Calu3 (cell line): Measurements from ENCODE around the gene PNMT. TPM values are rescaled to one million over a fixed set of nuclear protein-coding genes. Genes with fewer than 3 reads are reported as not detected.
A peak's percentile ranks its signal among the peaks of the same experiment; 100 is the strongest.

Experiments used
- BruUV-seq: library from RNA; stranded (reverse); fragments of 400-500 nt; replicated peaks from 2 replicates; lab custom pipeline; 2021; lab: Mats Ljungman, UMichigan
- CTCF ChIA-PET: fragments of 300-600 bp; sonication (Branson Sonifier 250); formaldehyde crosslinking; loops from one replicate; lab custom pipeline; 2022; ENCODE audit warnings: antibody characterized with exemption; lab: Charles Lee
- DNase-seq: peaks from one replicate; pipeline ENCODE4 v3.0.0; 2022
- H3K27ac Mint-ChIP-seq: one replicate; pipeline ENCODE4 v1.8.0; 2022; ENCODE audit warnings: mixed read lengths; ENCODE audit not compliant: unreplicated experiment
- H3K27me3 Mint-ChIP-seq: one replicate; pipeline ENCODE4 v1.8.0; 2022; ENCODE audit warnings: mixed read lengths; ENCODE audit not compliant: unreplicated experiment
- H3K36me3 Mint-ChIP-seq: one replicate; pipeline ENCODE4 v1.8.0; 2022; ENCODE audit warnings: mild to moderate bottlenecking, moderate library complexity, mixed read lengths; ENCODE audit not compliant: insufficient read depth, unreplicated experiment
- H3K4me1 Mint-ChIP-seq: one replicate; pipeline ENCODE4 v1.8.0; 2022; ENCODE audit warnings: mild to moderate bottlenecking, low read depth, mixed read lengths; ENCODE audit not compliant: unreplicated experiment
- H3K4me3 Mint-ChIP-seq: one replicate; pipeline ENCODE4 v1.8.0; 2022; ENCODE audit warnings: mild to moderate bottlenecking, low read depth, moderate library complexity, mixed read lengths; ENCODE audit not compliant: unreplicated experiment
- H3K9me3 Mint-ChIP-seq: one replicate; pipeline ENCODE4 v1.8.0; 2022; ENCODE audit warnings: low read depth, mixed read lengths; ENCODE audit not compliant: unreplicated experiment
- intact Hi-C: fragments of 100-400 bp; cut with micrococcal nuclease; formaldehyde crosslinking; loops from one replicate; pipeline ENCODE4 v1.10.0; 2022; ENCODE audit not compliant: unreplicated experiment
- total RNA-seq: library from RNA; stranded (reverse); gene quantifications from 2 replicates; pipeline ENCODE4 v1.2.3, GENCODE V29; 2022
- TF ChIP-seq, protein P1 (sequence below): fragments of 200-600 bp; IDR thresholded peaks from one replicate; pipeline ENCODE4 v1.8.0; 2022; ENCODE audit warnings: antibody characterized with exemption; ENCODE audit not compliant: unreplicated experiment

The PNMT gene
- total RNA-seq, 1 experiment from 2014 or later, result 1.3 TPM

DNA sequence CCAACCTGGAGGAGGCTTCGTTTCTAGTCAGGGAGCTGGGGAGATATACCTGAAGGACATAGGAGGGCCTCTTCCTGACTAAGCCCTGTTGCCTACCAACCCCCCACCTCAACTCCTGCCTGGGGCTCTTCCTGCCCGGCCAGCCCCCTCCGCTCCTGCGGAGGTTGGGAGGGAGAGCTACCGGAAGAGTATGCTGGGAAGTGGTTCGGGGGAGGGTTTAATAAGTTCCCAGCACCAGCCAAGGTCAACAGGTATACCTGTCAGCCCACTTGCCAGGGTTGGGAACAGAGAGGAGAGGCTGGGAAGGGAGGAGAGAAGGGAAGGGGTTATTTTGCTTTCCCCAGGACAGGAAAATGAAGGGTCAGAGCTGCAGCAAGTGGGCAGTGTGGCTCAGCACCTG is 36.9 kb upstream of the PNMT start:
- CTCF ChIA-PET, result interaction anchor here (0.7 to 161.2 kb wide), 36 partner anchors 11 to 1187 kb away, joined by 3 to 42089 read pairs (median 7); partner anchors contain the start of genes ERBB2, GRB7, GSDMA and GSDMB
- Mint-ChIP-seq H3K27ac (peak overlapping the region; percentile 0), H3K4me3 (peak overlapping the region; percentile 0), H3K36me3 (peaks cover 17% of the 10 kb centered on the region), H3K9me3 (no peaks in the 10 kb centered on the region), H3K27me3 (peaks cover 59% of the 10 kb centered on the region), H3K4me1 (peaks cover 34% of the 10 kb centered on the region)
- no TSS peak for BruUV-seq
- intact Hi-C loops, result loop anchor here (5.0 to 10.0 kb wide), 4 partner anchors 483 to 863 kb away; partner anchors contain the start of gene CDC6
- TF ChIP-seq, protein P1, sequence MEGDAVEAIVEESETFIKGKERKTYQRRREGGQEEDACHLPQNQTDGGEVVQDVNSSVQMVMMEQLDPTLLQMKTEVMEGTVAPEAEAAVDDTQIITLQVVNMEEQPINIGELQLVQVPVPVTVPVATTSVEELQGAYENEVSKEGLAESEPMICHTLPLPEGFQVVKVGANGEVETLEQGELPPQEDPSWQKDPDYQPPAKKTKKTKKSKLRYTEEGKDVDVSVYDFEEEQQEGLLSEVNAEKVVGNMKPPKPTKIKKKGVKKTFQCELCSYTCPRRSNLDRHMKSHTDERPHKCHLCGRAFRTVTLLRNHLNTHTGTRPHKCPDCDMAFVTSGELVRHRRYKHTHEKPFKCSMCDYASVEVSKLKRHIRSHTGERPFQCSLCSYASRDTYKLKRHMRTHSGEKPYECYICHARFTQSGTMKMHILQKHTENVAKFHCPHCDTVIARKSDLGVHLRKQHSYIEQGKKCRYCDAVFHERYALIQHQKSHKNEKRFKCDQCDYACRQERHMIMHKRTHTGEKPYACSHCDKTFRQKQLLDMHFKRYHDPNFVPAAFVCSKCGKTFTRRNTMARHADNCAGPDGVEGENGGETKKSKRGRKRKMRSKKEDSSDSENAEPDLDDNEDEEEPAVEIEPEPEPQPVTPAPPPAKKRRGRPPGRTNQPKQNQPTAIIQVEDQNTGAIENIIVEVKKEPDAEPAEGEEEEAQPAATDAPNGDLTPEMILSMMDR, result no peak
- DNase-seq, result no peak

- H3K9me3 Mint-ChIP-seq, result no peaks in the 10 kb centered on the region
- H3K27ac Mint-ChIP-seq, result peak overlapping the region; percentile 0
- H3K27me3 Mint-ChIP-seq, result peaks cover 50% of the 10 kb centered on the region
- TF ChIP-seq, protein P1, result no peak
- H3K4me3 Mint-ChIP-seq, result peak overlapping the region; percentile 0
- peaks cover 21% of the 10 kb centered on the region for H3K36me3 Mint-ChIP-seq
- intact Hi-C loops, result loop anchor here (5.0 to 10.0 kb wide), 4 partner anchors 482 to 862 kb away; partner anchors contain the start of gene CDC6
- no peak for DNase-seq
- BruUV-seq, result no TSS peak
- H3K4me1 Mint-ChIP-seq, result peaks cover 34% of the 10 kb centered on the region
- CTCF ChIA-PET, result interaction anchor here (0.6 to 161.2 kb wide), 36 partner anchors 12 to 1198 kb away, joined by 3 to 42089 read pairs (median 10); partner anchors contain the start of genes ERBB2, GRB7, GSDMA and GSDMB
Measured at GRCh38 chr17:39632153-39632941, 35.9 kb upstream of the PNMT start.

DNA sequence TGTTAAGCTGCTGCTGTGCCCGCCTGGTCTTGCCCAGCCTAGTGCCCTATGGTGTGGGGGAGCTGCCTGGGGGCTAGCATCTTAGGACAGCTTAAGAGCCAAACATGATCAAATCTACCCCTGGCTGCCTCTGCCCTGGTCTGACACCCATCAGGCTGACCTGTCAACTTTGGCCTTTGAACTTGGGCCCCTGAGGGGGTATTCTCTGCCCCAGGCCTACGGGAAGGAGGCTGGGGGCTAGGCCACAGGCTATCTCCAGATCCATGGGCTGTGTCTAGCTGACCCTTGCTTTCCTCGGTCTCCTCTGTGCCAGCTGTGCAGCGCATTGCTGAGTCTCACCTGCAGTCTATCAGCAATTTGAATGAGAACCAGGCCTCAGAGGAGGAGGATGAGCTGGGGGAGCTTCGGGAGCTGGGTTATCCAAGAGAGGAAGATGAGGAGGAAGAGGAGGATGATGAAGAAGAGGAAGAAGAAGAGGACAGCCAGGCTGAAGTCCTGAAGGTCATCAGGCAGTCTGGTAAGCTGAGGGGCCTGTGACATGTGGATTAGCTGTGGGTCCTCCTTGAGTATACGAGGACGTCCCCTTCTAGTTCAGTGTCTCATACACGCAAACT is 34.6 kb upstream of the PNMT start:
- peaks cover 47% of the 10 kb centered on the region for H3K4me1 Mint-ChIP-seq
- intact Hi-C loops, result loop anchor here (1.0 to 10.0 kb wide), 14 partner anchors 11 to 861 kb away; partner anchors contain the start of genes CDC6, IKZF3, MIEN1 and PNMT
- DNase-seq, result peak; percentile 81
- CTCF ChIA-PET, result interaction anchor here (0.6 to 161.2 kb wide), 24 partner anchors 13 to 853 kb away, joined by 3 to 42089 read pairs (median 28); partner anchors contain the start of genes ERBB2, GRB7, GSDMA and GSDMB
- no peak overlapping the region for H3K4me3 Mint-ChIP-seq
- peaks cover 34% of the 10 kb centered on the region for H3K36me3 Mint-ChIP-seq
- H3K27ac Mint-ChIP-seq, result no peak overlapping the region
- peaks cover 37% of the 10 kb centered on the region for H3K27me3 Mint-ChIP-seq
- no peaks in the 10 kb centered on the region for H3K9me3 Mint-ChIP-seq
- TF ChIP-seq, protein P1, result no peak
- no TSS peak for BruUV-seq

- CTCF ChIA-PET, result interaction anchor here (0.5 to 161.2 kb wide), 30 partner anchors 14 to 1184 kb away, joined by 3 to 42089 read pairs (median 13); partner anchors contain the start of genes ERBB2, GRB7, GSDMA and GSDMB
- Mint-ChIP-seq H3K4me3 (no peak overlapping the region), H3K27ac (no peak overlapping the region), H3K36me3 (peaks cover 34% of the 10 kb centered on the region), H3K27me3 (peaks cover 29% of the 10 kb centered on the region), H3K4me1 (peaks cover 54% of the 10 kb centered on the region), H3K9me3 (no peaks in the 10 kb centered on the region)
- TF ChIP-seq, protein P1, result no peak
- no TSS peak for BruUV-seq
- intact Hi-C loops, result loop anchor here (1.0 to 10.0 kb wide), 14 partner anchors 12 to 860 kb away; partner anchors contain the start of genes CDC6, IKZF3, MIEN1 and PNMT
- DNase-seq, result no peak
Measured at GRCh38 chr17:39634384-39634871, 33.8 kb upstream of the PNMT start.
